Endometrium (tissue), 2 donors: Measurements from ENCODE around the gene INPP5D.
A peak's percentile ranks its signal among the peaks of the same experiment; 100 is the strongest.
"Not testable (repeated sequence)": the region's sequence is repeated elsewhere in the genome, so short reads cannot be mapped to it uniquely, and the experiment has no call there.

Source experiments
- FAIRE-seq: peaks from 2 replicates; lab custom pipeline; 2012; peaks lifted over from hg19 to GRCh38; lab: Jason Lieb, UNC
- donor health status: control.
- donor health status: control.

The INPP5D gene

DNA sequence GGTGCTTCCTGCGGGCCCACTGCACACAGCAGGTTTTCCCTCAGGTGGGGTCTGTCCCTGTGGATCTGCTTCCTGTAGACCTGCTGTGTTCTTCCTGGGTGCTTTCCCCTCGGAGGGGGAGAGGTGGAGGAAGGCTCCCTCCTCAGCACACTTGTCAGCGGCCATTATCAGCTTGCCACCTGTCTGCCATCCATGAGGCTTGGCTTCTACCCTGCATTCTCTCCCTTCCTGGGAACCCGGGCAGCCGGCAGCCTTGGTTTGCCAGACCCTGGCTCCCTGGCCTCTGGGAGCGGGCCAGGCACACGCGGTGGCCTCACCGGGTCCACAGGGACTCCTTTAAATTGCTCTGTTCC, 58.5 kb downstream of the INPP5D start:
- no peak for FAIRE-seq

- no peak for FAIRE-seq
Measured at GRCh38 chr2:233119123-233119522, 59.0 kb downstream of the INPP5D start.

GRCh38 chr2:233119806-233120205, 59.7 kb downstream of the INPP5D start:
- no peak for FAIRE-seq

DNA sequence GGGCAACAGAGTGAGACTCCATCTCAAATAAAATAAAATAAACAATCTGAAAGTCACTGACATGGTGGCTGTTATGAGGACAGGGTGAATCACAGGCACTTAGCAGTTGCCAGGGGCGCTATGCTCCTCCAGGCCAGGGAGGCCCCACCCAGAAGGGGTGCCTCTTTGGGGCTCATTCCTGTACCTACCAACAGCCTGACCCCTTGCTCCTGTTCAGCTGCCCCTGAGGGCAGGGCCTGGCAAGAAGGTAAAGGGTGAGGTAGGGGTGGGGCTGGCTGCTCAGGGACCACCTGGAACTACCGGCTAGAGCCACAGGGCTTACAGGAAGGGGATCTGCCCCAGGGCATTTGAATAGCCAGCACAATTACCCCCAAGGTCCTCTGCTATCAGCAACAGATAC, 60.3 kb downstream of the INPP5D start:
- FAIRE-seq, result no peak

DNA sequence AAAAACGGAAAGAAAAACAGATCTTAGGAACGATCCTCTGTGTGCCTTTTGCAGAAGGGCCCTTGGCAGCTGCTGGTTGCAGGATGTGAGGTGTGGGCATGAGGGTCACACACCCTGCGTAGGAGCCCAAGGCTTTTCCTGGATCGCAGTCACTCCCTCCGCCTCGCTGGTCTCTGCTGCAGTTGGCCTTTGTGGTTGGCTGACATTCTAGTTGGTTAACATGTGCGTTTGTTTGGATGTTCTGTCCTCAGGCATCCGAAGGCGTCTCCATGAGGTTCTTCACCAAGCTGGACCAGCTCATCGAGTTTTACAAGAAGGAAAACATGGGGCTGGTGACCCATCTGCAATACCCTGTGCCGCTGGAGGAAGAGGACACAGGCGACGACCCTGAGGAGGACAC, 61.7 kb downstream of the INPP5D start:
- FAIRE-seq, result no peak

DNA sequence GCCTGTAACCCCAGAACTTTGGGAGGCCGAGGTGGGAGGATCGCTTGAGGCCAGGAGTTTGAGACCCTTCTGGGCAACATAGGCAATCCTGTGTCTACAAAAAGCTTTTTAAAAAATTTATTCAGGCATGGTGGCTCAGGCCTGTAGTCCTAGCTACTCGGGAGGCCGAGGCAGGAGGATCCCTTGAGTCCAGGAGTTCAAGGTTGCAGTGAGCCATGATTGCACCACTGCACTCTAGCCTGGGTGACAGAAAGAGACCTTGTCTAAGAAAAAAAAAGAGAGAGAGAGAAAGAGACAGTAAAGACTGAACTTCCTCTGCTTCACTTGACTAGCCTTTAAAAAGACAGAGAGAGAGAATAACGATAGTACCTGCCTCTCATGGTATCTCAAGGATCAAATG, 62.4 kb downstream of the INPP5D start:
- no peak for FAIRE-seq

GRCh38 chr2:233123576-233123975, 63.4 kb downstream of the INPP5D start:
- FAIRE-seq, result not testable (repeated sequence)

- FAIRE-seq, result no peak
Measured at GRCh38 chr2:233124421-233125080, 64.4 kb downstream of the INPP5D start.

- no peak for FAIRE-seq
Measured at GRCh38 chr2:233125455-233126065, 65.4 kb downstream of the INPP5D start.

GRCh38 chr2:233129351-233129978, 69.3 kb downstream of the INPP5D start:
- FAIRE-seq, result no peak

- FAIRE-seq, result no peak
Measured at GRCh38 chr2:233130024-233130423, 69.9 kb downstream of the INPP5D start.

GRCh38 chr2:233130481-233131020, 70.4 kb downstream of the INPP5D start:
- FAIRE-seq, result no peak

DNA sequence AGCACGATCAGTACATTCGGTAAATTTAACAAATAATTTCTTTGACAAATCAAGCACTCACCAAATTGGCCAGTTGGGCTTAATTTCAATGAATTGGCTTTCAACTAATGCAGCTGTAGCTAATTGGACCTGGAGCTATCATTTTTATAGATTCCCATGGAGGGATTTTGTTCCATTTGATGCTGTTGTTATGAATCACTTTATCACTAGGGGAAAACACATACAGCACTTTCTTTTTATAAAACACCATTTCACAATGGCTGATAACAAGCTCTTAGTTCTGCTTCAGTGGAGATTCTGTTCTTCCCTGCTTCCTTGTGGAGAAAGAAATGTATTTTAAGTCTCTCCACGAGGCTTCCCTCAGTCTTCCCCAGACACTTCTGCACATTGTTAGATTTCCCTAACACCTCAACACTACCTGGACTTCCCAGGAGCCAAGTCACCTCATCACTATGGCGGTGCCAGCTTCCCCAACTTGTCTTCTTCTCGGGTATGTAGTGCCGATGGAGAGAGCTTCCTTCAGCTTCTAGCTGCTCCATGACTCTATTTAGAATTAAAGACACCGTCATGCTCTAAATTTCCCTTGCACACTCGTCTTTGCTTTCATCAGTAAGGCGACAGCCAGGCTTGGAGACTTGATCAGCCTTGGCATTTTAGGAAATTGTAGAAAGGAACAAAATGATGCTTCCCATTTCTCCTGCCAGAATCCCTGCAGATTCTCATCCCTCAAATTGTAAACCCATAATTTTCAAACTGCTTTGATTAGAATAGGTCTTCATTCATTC, 72.0 kb downstream of the INPP5D start:
- no peak for FAIRE-seq

- no peak for FAIRE-seq
Measured at GRCh38 chr2:233133239-233133638, 73.1 kb downstream of the INPP5D start.

GRCh38 chr2:233135421-233135820, 75.3 kb downstream of the INPP5D start:
- no peak for FAIRE-seq

DNA sequence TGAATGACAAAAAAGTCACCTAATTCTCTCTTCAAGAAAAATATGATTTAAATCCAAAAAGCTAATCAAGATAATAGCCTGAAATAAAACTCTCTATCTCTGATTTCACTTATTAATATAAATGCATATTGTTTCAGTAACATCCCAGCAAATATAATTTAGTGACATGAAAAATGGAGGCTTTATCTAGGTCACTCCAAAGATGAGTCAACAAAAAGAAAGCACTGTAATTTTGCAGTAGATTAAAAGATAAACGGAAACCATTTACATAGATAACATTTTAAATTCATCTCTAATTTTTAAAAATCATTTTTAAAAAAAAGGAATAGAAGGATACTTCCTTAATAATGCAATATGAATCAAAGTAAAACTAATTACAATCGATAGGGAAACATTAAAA, 76.9 kb downstream of the INPP5D start:
- FAIRE-seq, result peak; percentile 18

DNA sequence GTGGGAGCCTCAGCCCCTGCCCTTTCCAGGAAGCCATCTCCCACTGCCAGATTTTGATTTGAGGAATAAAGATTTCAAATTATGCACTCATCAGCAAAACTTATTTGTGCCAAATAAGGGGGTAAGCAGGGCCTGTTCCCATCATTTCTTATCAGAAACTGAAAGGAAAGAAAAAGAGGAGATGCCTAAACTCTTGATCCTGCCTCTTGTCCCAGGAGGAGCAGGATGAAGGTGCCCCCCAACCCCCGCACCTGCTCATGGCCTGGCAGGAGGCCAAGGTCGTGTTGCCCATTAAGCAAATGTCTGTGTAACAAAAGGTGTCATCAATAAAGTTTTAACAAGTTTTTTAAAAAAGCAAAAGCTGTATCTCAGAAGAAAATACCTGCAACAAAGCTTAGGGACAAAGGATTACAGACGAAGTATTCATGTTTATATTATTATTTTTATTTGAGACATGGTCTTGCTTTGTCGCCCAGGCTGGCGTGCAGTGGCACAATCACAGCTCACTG, 80.0 kb downstream of the INPP5D start:
- FAIRE-seq, result no peak

DNA sequence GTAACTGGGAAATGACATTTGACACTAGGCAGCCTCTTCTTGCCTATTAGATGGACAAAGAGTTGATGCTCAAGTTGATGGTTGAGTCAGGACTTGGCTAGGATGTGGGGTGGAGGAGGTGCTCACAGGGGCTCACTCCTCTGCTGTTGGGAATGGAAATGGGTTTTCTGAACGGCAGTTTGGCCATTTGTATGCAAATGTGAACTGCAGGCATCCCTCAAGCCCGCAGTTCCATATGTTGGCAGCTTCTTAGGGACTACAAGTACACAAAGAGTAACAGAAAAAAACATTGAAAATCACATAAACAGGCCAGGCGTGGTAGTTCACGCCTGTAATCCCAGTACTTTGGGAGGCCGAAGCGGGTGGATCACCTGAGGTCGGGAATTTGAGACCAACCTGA, 80.8 kb downstream of the INPP5D start:
- no peak for FAIRE-seq

DNA sequence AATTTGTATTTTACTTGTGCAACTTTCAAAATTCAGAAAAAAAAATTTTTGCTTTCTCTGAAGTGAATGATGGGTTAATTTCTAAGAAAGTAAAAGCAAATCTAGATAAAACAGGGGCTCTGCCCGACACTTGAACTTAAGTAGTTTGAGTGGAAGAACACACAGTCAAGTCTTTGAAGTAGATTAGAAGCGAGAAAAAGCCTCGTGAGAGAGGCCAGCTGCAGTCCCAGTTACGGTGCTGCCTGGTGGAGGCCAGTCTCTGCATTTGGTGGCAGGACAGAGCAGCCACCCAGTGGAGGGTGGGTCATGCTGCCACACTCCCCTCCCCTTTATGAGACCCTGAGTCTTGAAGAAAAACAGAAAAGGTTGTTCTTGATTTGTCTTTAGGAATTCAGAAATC, 81.8 kb downstream of the INPP5D start:
- FAIRE-seq, result no peak

- FAIRE-seq, result no peak
Measured at GRCh38 chr2:233142355-233142897, 82.3 kb downstream of the INPP5D start.

DNA sequence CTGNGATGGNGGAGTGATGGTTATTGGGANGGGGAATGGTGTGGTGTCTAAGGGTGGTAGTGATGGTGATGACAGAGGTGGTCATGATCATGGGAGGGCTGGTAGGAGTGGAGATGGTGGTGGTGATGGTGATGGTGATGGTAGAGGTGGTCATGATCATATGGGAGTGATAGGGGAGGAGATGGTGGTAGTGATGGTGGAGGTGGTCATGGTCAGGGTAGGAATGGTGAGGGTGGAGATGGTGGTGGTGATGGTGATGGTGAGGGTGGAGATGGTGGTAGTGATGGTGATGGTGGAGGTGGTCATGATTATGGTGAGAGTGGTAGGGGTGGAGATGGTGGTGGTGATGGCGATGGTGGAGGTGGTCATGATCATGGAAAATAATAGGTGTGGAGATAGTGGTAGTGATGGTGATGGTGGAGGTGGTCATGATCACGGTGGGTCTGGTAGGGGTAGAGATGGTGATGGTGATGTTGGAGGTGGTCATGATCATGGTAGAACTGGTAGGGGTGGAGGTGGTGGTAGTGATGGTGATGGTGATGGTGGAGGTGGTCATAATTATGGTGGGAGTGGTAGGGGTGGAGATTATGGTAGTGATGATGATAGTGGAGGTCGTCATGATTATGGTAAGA, 83.7 kb downstream of the INPP5D start:
- FAIRE-seq, result no peak

DNA sequence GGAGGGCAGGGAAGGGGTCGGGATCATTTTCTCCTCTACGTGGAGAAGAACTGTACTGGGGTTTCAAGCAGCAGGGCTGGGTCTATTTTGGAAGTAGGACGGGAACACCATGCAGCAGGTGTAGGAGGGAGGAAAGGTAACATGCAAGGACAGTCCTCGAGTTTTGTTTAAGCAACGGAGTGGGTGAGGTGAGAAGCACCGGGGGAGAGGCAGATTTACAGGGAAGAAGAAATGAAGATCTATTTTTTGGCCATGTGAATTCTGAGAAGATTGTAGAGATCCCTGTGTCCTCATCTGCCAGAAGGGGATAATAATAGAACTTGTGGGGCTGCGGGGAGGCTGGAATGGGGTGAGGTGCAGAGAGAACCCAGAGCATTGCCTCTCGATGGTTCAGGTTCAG, 85.6 kb downstream of the INPP5D start:
- no peak for FAIRE-seq
